IMR-90 (cell line): Measurements from ENCODE around the gene EML5. TPM values are rescaled to one million over a fixed set of nuclear protein-coding genes. Genes with fewer than 3 reads are reported as not detected.

Experiments used
- ATAC-seq: fragments of 200-7000 bp; cut with Tn5 transposase; 2 replicates; pipeline ENCODE4 v1.9.1; 2020; ENCODE audit warnings: low read depth, mild to moderate bottlenecking, moderate library complexity
- BruUV-seq: library from RNA; stranded (reverse); fragments of 400-500 nt; replicated peaks from 2 replicates; lab custom pipeline; 2021; lab: Mats Ljungman, UMichigan
- CTCF ChIA-PET: fragments of 300-600 bp; formaldehyde crosslinking; extraction: SDS; loops from one replicate; lab custom pipeline; 2021; ENCODE audit warnings: antibody characterized with exemption; lab: Yijun Ruan, JAX
- POLR2A ChIA-PET: fragments of 300-600 bp; sonication (Branson Sonifier 250); formaldehyde crosslinking; loops from one replicate; lab custom pipeline; 2022; ENCODE audit warnings: antibody characterized with exemption; ENCODE audit not compliant: unreplicated experiment; lab: Charles Lee
- DNase-seq: peaks from one replicate; pipeline ENCODE4 v3.0.0; 2013
- H2AFZ ChIP-seq: replicated peaks from 2 replicates; pipeline ENCODE3; 2013; ENCODE audit warnings: low read length, mild to moderate bottlenecking; ENCODE audit not compliant: poor library complexity
- H2AK5ac ChIP-seq: 2 replicates; pipeline ENCODE4 v1.6.1; 2013; ENCODE audit warnings: low read depth, low read length, inconsistent platforms
- H2AK9ac ChIP-seq: replicated peaks from 2 replicates; pipeline ENCODE3; 2013; ENCODE audit warnings: mild to moderate bottlenecking, low read depth, low read length, moderate library complexity; ENCODE audit not compliant: poor library complexity
- H2BK120ac ChIP-seq: 2 replicates; pipeline ENCODE4 v1.6.1; 2013; ENCODE audit warnings: low read depth, low read length, inconsistent platforms
- H2BK15ac ChIP-seq: 3 replicates; pipeline ENCODE4 v1.6.1; 2013; ENCODE audit warnings: low read depth, low read length, inconsistent platforms
- H2BK20ac ChIP-seq: 2 replicates; pipeline ENCODE4 v1.6.1; 2013; ENCODE audit warnings: low read depth, mild to moderate bottlenecking, inconsistent platforms, low read length, moderate library complexity
- H2BK5ac ChIP-seq: 2 replicates; pipeline ENCODE4 v1.6.1; 2013; ENCODE audit warnings: mild to moderate bottlenecking, low read depth, low read length, inconsistent platforms; ENCODE audit not compliant: poor library complexity, severe bottlenecking
- H3K14ac ChIP-seq: replicated peaks from 2 replicates; pipeline ENCODE4 v1.6.1; 2013; ENCODE audit warnings: low read depth, low read length, inconsistent platforms
- H3K18ac ChIP-seq: 2 replicates; pipeline ENCODE4 v1.6.1; 2013; ENCODE audit warnings: low read depth, low read length, control low read depth
- H3K23ac ChIP-seq: 2 replicates; pipeline ENCODE4 v1.6.1; 2013; ENCODE audit warnings: low read depth, low read length, inconsistent platforms
- H3K27ac ChIP-seq: 2 replicates; pipeline ENCODE4 v1.5.1; 2013; ENCODE audit warnings: mild to moderate bottlenecking, control low read depth, low read length; ENCODE audit not compliant: insufficient read depth
- H3K27me3 ChIP-seq: 2 replicates; pipeline ENCODE4 v1.6.1; 2013; ENCODE audit warnings: low read length; ENCODE audit not compliant: control insufficient read depth, insufficient read depth
- H3K36me3 ChIP-seq: 2 replicates; pipeline ENCODE4 v1.6.1; 2013; ENCODE audit warnings: low read length, mixed read lengths; ENCODE audit not compliant: control insufficient read depth, insufficient read depth
- H3K4ac ChIP-seq: 2 replicates; pipeline ENCODE4 v1.6.1; 2013; ENCODE audit warnings: low read depth, low read length, inconsistent platforms
- H3K4me1 ChIP-seq: 2 replicates; pipeline ENCODE4 v1.6.1; 2013; ENCODE audit warnings: low read length, mixed read lengths; ENCODE audit not compliant: control insufficient read depth, insufficient read depth
- H3K4me2 ChIP-seq: 2 replicates; pipeline ENCODE4 v1.6.1; 2013; ENCODE audit warnings: low read depth, mild to moderate bottlenecking, control low read depth, low read length, moderate library complexity
- H3K4me3 ChIP-seq: 2 replicates; pipeline ENCODE4 v1.5.1; 2013; ENCODE audit warnings: low read depth, mild to moderate bottlenecking, control low read depth, low read length, moderate library complexity; ENCODE audit not compliant: insufficient read depth
- H3K56ac ChIP-seq: 2 replicates; pipeline ENCODE4 v1.6.1; 2013; ENCODE audit warnings: low read length, inconsistent platforms; ENCODE audit not compliant: insufficient read depth; ENCODE audit errors: extremely low read depth
- H3K79me1 ChIP-seq, 2 experiments: 2 replicates each; pipeline ENCODE4 v1.6.1; 2013; ENCODE audit warnings: low read length in 2 of 2, inconsistent platforms in 1 of 2, low read depth in 1 of 2
- H3K9ac ChIP-seq: 2 replicates; pipeline ENCODE4 v1.6.1; 2013; ENCODE audit warnings: low read depth, low read length, control low read depth
- H3K9me1 ChIP-seq: 2 replicates; pipeline ENCODE4 v1.6.1; 2013; ENCODE audit warnings: low read length, inconsistent platforms; ENCODE audit not compliant: insufficient read depth
- H3K9me3 ChIP-seq: 2 replicates; pipeline ENCODE4 v1.6.1; 2013; ENCODE audit warnings: low read length; ENCODE audit not compliant: control insufficient read depth, insufficient read depth
- H4K20me1 ChIP-seq: 2 replicates; pipeline ENCODE4 v1.6.1; 2013; ENCODE audit warnings: low read length, inconsistent platforms; ENCODE audit not compliant: insufficient read depth
- H4K5ac ChIP-seq: 2 replicates; pipeline ENCODE4 v1.6.1; 2013; ENCODE audit warnings: mild to moderate bottlenecking, low read depth, low read length, control low read depth
- H4K8ac ChIP-seq, 2 experiments: 2 replicates each; pipeline ENCODE4 v1.6.1; 2013; ENCODE audit warnings: low read depth in 2 of 2, low read length in 2 of 2, control low read depth in 1 of 2, inconsistent platforms in 1 of 2
- H4K91ac ChIP-seq: 2 replicates; pipeline ENCODE4 v1.6.1; 2013; ENCODE audit warnings: low read depth, low read length, inconsistent platforms; ENCODE audit not compliant: insufficient read depth
- BHLHE40 ChIP-seq: fragments of 150-350 bp; IDR thresholded peaks from 2 replicates; pipeline ENCODE4 v1.6.1; 2016; ENCODE audit warnings: mild to moderate bottlenecking, low read depth, low read length
- CEBPB ChIP-seq: IDR thresholded peaks from 2 replicates; pipeline ENCODE4 v1.6.1; 2012; ENCODE audit warnings: low read depth, low read length, improper control_type of control experiment
- MAZ ChIP-seq: IDR thresholded peaks from 2 replicates; pipeline ENCODE4 v1.6.1; 2012; ENCODE audit warnings: low read depth, mild to moderate bottlenecking, low read length, improper control_type of control experiment, moderate library complexity, borderline replicate concordance
- MXI1 ChIP-seq: IDR thresholded peaks from 2 replicates; pipeline ENCODE4 v1.6.1; 2012; ENCODE audit warnings: low read depth, mild to moderate bottlenecking, low read length, moderate library complexity, borderline replicate concordance
- WGBS, 2 experiments: methylation state at CpG; one replicate each; pipeline versions ENCODE4 v1.1.5 to v1.1.7; 2013; ENCODE audit warnings: missing lambda C conversion rate in 2 of 2; ENCODE audit not compliant: insufficient read length in 1 of 2; ENCODE audit errors: extremely low coverage in 2 of 2; 5-methylcytosine and 5-hydroxymethylcytosine counted together
- dilution Hi-C: fragments of 300-500 bp; cut with HindIII; formaldehyde crosslinking; loops from one replicate; pipeline ENCODE4 v1.14.3; 2018; ENCODE audit warnings: low sequenced_read_pairs; ENCODE audit not compliant: unreplicated experiment
- in situ Hi-C: fragments of 300-500 bp; cut with MboI; formaldehyde crosslinking; loops from 3 replicates; pipeline ENCODE4 v1.14.3; 2019; ENCODE audit warnings: low sequenced_read_pairs, inconsistent platforms, mixed read lengths
- intact Hi-C: fragments of 100-400 bp; cut with micrococcal nuclease; formaldehyde crosslinking; loops from 2 replicates; pipeline ENCODE4 v1.10.0; 2022
- polyA plus RNA-seq, 3 experiments: library from polyadenylated mRNA; depleted of rRNA; stranded (reverse); fragments of >200 nt; gene quantifications; 2 replicates each; pipeline ENCODE4 v1.2.3, GENCODE V29; 2012; ENCODE audit warnings: low replicate concordance in 1 of 3
- total RNA-seq: library from RNA; depleted of rRNA; stranded (reverse); fragments of >200 nt; gene quantifications from 2 replicates; pipeline ENCODE4 v1.2.3, GENCODE V29; 2012
- TF ChIP-seq, protein P1 (sequence below): fragments of 150-350 bp; IDR thresholded peaks from 2 replicates; pipeline ENCODE4 v1.6.1; 2016; ENCODE audit warnings: low read depth, mild to moderate bottlenecking, low read length, moderate library complexity, borderline replicate concordance

Gene EML5
- total and polyA plus RNA-seq, 2 of the 4 experiments (the other 2 are of a cell fraction) = 8.1 to 22.2 TPM

DNA sequence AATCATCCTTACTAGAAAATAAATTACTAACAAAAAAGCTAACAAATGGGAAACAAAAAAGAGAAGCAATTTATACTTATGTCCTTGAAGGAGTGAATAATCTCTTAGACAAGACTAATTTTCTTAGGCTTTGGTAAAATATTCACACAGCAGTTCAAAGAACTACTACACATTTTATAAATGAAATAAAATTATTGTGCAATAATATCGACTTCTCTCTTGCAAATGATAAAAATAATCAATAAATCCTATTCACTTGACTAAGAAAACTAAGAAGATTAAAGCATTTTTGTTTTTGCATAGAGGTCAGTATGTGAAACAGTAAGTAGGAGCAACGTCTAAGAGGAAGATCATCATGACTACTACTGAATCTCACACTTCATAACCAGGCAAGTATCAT, 82.0 kb downstream of the EML5 start:
- H3K27me3 ChIP-seq = no peaks in the 10 kb centered on the region
- no peak overlapping the region for H3K56ac ChIP-seq
- ChIA-PET POLR2A (no interaction called here), CTCF (no interaction called here)
- no peak overlapping the region for H4K91ac ChIP-seq
- in situ Hi-C loops = no loop called here
- H3K14ac ChIP-seq = no peak overlapping the region
- H3K9ac ChIP-seq = no peak overlapping the region
- intact Hi-C loops = no loop called here
- no peak overlapping the region for H2BK20ac ChIP-seq
- no peak overlapping the region for H2BK120ac ChIP-seq
- H2BK15ac ChIP-seq = no peak overlapping the region
- no peak overlapping the region for H3K4me3 ChIP-seq
- no peak overlapping the region for H3K18ac ChIP-seq
- H3K36me3 ChIP-seq = no peaks in the 10 kb centered on the region
- dilution Hi-C loops = no loop called here
- H3K4me2 ChIP-seq = no peak overlapping the region
- peak; percentile 54 for TF ChIP-seq CEBPB
- no peak for TF ChIP-seq MXI1
- TF ChIP-seq BHLHE40 = no peak
- no peak for TF ChIP-seq MAZ
- TF ChIP-seq, protein P1, sequence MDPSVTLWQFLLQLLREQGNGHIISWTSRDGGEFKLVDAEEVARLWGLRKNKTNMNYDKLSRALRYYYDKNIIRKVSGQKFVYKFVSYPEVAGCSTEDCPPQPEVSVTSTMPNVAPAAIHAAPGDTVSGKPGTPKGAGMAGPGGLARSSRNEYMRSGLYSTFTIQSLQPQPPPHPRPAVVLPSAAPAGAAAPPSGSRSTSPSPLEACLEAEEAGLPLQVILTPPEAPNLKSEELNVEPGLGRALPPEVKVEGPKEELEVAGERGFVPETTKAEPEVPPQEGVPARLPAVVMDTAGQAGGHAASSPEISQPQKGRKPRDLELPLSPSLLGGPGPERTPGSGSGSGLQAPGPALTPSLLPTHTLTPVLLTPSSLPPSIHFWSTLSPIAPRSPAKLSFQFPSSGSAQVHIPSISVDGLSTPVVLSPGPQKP = no peak
- H2BK5ac ChIP-seq = no peak overlapping the region
- H3K27ac ChIP-seq = no peak overlapping the region
- H4K20me1 ChIP-seq = no peaks in the 10 kb centered on the region
- no peak overlapping the region for H3K4ac ChIP-seq
- no TSS peak for BruUV-seq
- H2AFZ ChIP-seq = no peak overlapping the region
- no peaks in the 10 kb centered on the region for H3K9me1 ChIP-seq
- no peak for DNase-seq
- no peak overlapping the region for H2AK5ac ChIP-seq
- no peaks in the 10 kb centered on the region for H3K4me1 ChIP-seq
- no peak overlapping the region for H3K23ac ChIP-seq
- no peak overlapping the region for H2AK9ac ChIP-seq
- no CpG with 5 or more reads among the region's 2 CpGs for WGBS, 2 experiments
- H3K9me3 ChIP-seq = no peaks in the 10 kb centered on the region
- ATAC-seq = no peak
- no peaks in the 10 kb centered on the region; a peak in 1 of 4 replicates for H3K79me1 ChIP-seq
- no peak overlapping the region for H4K8ac ChIP-seq
- no peak overlapping the region for H4K5ac ChIP-seq
